HEK293 (cell line): ENCODE measurements around the gene APOL5.

Experiments
- CTCF ChIA-PET: fragments of 350-600 bp; formaldehyde crosslinking; extraction: SDS; loops from one replicate; lab custom pipeline; 2021; ENCODE audit warnings: antibody characterized with exemption; lab: Yijun Ruan, JAX
- POLR2A ChIA-PET: fragments of 300-600 bp; formaldehyde crosslinking; extraction: SDS; loops from one replicate; lab custom pipeline; 2020; ENCODE audit warnings: antibody characterized with exemption, inconsistent platforms; lab: Yijun Ruan, JAX
- H3K27ac ChIP-seq: fragments of 200-500 bp; sonication (Bioruptor generic); 2 replicates; pipeline ENCODE4 v1.5.1; 2014; ENCODE audit warnings: low read depth, low read length, control low read depth, inconsistent platforms; ENCODE audit errors: extremely low read depth
- H3K36me3 ChIP-seq, 2 experiments: fragments of 200-500 bp in 1 of 2; sonication (Bioruptor generic) in 1 of 2; 1 replicate in 1 of 2; 2 replicates in 1 of 2; pipeline ENCODE4 v1.5.1; 2014 to 2017; ENCODE audit warnings: inconsistent platforms in 2 of 2, low read length in 2 of 2; ENCODE audit not compliant: control insufficient read depth in 2 of 2, insufficient read depth in 1 of 2
- H3K4me1 ChIP-seq: fragments of 200-500 bp; sonication (Bioruptor generic); 2 replicates; pipeline ENCODE4 v1.5.1; 2014; ENCODE audit warnings: mild to moderate bottlenecking, low read length, inconsistent platforms; ENCODE audit not compliant: control insufficient read depth, insufficient read depth
- H3K4me3 ChIP-seq: 2 replicates; pipeline ENCODE4 v1.5.1; 2011; ENCODE audit warnings: low read depth, mild to moderate bottlenecking, control low read depth, low read length, moderate library complexity
- H3K9me3 ChIP-seq: fragments of 200-500 bp; sonication (Bioruptor generic); 2 replicates; pipeline ENCODE4 v1.5.1; 2014; ENCODE audit warnings: low read depth, low read length, inconsistent platforms; ENCODE audit not compliant: control insufficient read depth, insufficient read depth
- BCL11A ChIP-seq: fragments of 450-650 bp; formaldehyde crosslinking; IDR thresholded peaks from 2 replicates; pipeline ENCODE4 v1.5.1; 2016; ENCODE audit warnings: low read depth, missing biosample characterization, missing genetic modification characterization
- GFI1B ChIP-seq: fragments of 450-650 bp; formaldehyde crosslinking; IDR thresholded peaks from 2 replicates; pipeline ENCODE4 v1.5.1; 2016; ENCODE audit warnings: missing biosample characterization, missing genetic modification characterization
- ZFHX2 ChIP-seq: fragments of 450-650 bp; formaldehyde crosslinking; conservative IDR thresholded peaks from 2 replicates; pipeline ENCODE4 v1.5.1; 2016; ENCODE audit warnings: missing biosample characterization, missing genetic modification characterization
- ZNF138 ChIP-seq: fragments of 450-650 bp; formaldehyde crosslinking; IDR thresholded peaks from 2 replicates; pipeline ENCODE4 v1.5.1; 2016; ENCODE audit warnings: missing biosample characterization, missing genetic modification characterization, borderline replicate concordance
- ZNF175 ChIP-seq: fragments of 450-650 bp; formaldehyde crosslinking; IDR thresholded peaks from 2 replicates; pipeline ENCODE4 v1.5.1; 2016; ENCODE audit warnings: missing biosample characterization, missing genetic modification characterization
- ZNF214 ChIP-seq: fragments of 450-650 bp; formaldehyde crosslinking; IDR thresholded peaks from 2 replicates; pipeline ENCODE4 v1.5.1; 2017; ENCODE audit warnings: missing biosample characterization, mild to moderate bottlenecking, missing genetic modification characterization, borderline replicate concordance
- ZNF510 ChIP-seq: fragments of 450-650 bp; formaldehyde crosslinking; IDR thresholded peaks from 2 replicates; pipeline ENCODE4 v1.5.1; 2018; ENCODE audit warnings: mild to moderate bottlenecking, missing genetic modification characterization, missing biosample characterization; ENCODE audit not compliant: insufficient replicate concordance
- ZNF561 ChIP-seq: fragments of 450-650 bp; IDR thresholded peaks from 2 replicates; pipeline ENCODE4 v1.5.1; 2018; ENCODE audit warnings: missing biosample characterization, missing genetic modification characterization, borderline replicate concordance
- ZNF76 ChIP-seq: fragments of 450-650 bp; formaldehyde crosslinking; IDR thresholded peaks from 2 replicates; pipeline ENCODE4; 2016; ENCODE audit warnings: low read depth, missing biosample characterization, missing genetic modification characterization, borderline replicate concordance
- ZNF837 ChIP-seq: fragments of 450-650 bp; formaldehyde crosslinking; IDR thresholded peaks from 2 replicates; pipeline ENCODE4 v1.5.1; 2016; ENCODE audit warnings: missing biosample characterization, missing genetic modification characterization
- ZNF843 ChIP-seq: fragments of 450-650 bp; formaldehyde crosslinking; IDR thresholded peaks from 2 replicates; pipeline ENCODE4 v1.5.1; 2016; ENCODE audit warnings: missing biosample characterization, missing genetic modification characterization
- TF ChIP-seq, protein P1 (sequence below): fragments of 450-650 bp; formaldehyde crosslinking; IDR thresholded peaks from 2 replicates; pipeline ENCODE4 v1.5.1; 2016; ENCODE audit warnings: missing biosample characterization, missing genetic modification characterization
- TF ChIP-seq, protein P2 (sequence below): sonication (generic); formaldehyde crosslinking; IDR thresholded peaks from 2 replicates; pipeline ENCODE4 v1.8.1; 2022; ENCODE audit warnings: mild to moderate bottlenecking, moderate library complexity, missing genetic modification reagents
- TF ChIP-seq, protein P3 (sequence below): fragments of 450-650 bp; formaldehyde crosslinking; IDR thresholded peaks from 2 replicates; pipeline ENCODE4 v1.5.1; 2016; ENCODE audit warnings: missing biosample characterization, missing genetic modification characterization
- TF ChIP-seq, protein P4 (sequence below): fragments of 450-650 bp; formaldehyde crosslinking; IDR thresholded peaks from 2 replicates; pipeline ENCODE4 v1.5.1; 2016; ENCODE audit warnings: missing biosample characterization, missing genetic modification characterization, borderline replicate concordance

The APOL5 gene

DNA sequence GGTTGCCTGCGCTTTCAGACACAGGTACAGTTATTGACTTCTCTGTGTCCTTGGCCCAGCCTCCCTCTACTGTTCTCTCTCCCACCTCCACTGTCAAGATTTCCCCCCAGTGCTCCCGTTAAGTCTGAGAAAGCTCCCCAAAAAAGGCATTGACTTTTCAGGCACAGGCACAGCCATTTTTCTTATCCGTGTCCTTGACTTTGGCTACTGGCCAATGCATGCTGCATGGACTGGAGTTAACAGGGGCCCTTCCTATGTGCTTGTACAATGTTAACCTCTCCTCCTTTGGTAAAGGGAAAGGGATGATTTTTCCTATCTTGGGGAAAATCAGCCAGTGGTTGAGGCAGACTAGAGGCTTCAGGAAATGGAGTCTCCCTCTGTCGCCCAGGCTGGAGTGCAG is 4.3 kb downstream of the APOL5 start:
- no peak for TF ChIP-seq ZNF138 (tag by site-specific recombination)
- no peak for TF ChIP-seq ZNF76 (tag by site-specific recombination)
- TF ChIP-seq, protein P1, sequence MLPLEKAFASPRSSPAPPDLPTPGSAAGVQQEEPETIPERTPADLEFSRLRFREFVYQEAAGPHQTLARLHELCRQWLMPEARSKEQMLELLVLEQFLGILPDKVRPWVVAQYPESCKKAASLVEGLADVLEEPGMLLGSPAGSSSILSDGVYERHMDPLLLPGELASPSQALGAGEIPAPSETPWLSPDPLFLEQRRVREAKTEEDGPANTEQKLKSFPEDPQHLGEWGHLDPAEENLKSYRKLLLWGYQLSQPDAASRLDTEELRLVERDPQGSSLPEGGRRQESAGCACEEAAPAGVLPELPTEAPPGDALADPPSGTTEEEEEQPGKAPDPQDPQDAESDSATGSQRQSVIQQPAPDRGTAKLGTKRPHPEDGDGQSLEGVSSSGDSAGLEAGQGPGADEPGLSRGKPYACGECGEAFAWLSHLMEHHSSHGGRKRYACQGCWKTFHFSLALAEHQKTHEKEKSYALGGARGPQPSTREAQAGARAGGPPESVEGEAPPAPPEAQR (tag by site-specific recombination): no peak
- TF ChIP-seq, protein P2, sequence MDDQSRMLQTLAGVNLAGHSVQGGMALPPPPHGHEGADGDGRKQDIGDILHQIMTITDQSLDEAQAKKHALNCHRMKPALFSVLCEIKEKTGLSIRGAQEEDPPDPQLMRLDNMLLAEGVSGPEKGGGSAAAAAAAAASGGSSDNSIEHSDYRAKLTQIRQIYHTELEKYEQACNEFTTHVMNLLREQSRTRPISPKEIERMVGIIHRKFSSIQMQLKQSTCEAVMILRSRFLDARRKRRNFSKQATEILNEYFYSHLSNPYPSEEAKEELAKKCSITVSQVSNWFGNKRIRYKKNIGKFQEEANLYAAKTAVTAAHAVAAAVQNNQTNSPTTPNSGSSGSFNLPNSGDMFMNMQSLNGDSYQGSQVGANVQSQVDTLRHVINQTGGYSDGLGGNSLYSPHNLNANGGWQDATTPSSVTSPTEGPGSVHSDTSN (CRISPR knock-in tag): no peak
- TF ChIP-seq, protein P3, sequence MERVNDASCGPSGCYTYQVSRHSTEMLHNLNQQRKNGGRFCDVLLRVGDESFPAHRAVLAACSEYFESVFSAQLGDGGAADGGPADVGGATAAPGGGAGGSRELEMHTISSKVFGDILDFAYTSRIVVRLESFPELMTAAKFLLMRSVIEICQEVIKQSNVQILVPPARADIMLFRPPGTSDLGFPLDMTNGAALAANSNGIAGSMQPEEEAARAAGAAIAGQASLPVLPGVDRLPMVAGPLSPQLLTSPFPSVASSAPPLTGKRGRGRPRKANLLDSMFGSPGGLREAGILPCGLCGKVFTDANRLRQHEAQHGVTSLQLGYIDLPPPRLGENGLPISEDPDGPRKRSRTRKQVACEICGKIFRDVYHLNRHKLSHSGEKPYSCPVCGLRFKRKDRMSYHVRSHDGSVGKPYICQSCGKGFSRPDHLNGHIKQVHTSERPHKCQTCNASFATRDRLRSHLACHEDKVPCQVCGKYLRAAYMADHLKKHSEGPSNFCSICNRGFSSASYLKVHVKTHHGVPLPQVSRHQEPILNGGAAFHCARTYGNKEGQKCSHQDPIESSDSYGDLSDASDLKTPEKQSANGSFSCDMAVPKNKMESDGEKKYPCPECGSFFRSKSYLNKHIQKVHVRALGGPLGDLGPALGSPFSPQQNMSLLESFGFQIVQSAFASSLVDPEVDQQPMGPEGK (tag by site-specific recombination): no peak
- no peak for TF ChIP-seq ZNF837 (tag by site-specific recombination)
- TF ChIP-seq BCL11A (tag by site-specific recombination): no peak
- no peak for TF ChIP-seq ZNF843 (tag by site-specific recombination)
- TF ChIP-seq, protein P4, sequence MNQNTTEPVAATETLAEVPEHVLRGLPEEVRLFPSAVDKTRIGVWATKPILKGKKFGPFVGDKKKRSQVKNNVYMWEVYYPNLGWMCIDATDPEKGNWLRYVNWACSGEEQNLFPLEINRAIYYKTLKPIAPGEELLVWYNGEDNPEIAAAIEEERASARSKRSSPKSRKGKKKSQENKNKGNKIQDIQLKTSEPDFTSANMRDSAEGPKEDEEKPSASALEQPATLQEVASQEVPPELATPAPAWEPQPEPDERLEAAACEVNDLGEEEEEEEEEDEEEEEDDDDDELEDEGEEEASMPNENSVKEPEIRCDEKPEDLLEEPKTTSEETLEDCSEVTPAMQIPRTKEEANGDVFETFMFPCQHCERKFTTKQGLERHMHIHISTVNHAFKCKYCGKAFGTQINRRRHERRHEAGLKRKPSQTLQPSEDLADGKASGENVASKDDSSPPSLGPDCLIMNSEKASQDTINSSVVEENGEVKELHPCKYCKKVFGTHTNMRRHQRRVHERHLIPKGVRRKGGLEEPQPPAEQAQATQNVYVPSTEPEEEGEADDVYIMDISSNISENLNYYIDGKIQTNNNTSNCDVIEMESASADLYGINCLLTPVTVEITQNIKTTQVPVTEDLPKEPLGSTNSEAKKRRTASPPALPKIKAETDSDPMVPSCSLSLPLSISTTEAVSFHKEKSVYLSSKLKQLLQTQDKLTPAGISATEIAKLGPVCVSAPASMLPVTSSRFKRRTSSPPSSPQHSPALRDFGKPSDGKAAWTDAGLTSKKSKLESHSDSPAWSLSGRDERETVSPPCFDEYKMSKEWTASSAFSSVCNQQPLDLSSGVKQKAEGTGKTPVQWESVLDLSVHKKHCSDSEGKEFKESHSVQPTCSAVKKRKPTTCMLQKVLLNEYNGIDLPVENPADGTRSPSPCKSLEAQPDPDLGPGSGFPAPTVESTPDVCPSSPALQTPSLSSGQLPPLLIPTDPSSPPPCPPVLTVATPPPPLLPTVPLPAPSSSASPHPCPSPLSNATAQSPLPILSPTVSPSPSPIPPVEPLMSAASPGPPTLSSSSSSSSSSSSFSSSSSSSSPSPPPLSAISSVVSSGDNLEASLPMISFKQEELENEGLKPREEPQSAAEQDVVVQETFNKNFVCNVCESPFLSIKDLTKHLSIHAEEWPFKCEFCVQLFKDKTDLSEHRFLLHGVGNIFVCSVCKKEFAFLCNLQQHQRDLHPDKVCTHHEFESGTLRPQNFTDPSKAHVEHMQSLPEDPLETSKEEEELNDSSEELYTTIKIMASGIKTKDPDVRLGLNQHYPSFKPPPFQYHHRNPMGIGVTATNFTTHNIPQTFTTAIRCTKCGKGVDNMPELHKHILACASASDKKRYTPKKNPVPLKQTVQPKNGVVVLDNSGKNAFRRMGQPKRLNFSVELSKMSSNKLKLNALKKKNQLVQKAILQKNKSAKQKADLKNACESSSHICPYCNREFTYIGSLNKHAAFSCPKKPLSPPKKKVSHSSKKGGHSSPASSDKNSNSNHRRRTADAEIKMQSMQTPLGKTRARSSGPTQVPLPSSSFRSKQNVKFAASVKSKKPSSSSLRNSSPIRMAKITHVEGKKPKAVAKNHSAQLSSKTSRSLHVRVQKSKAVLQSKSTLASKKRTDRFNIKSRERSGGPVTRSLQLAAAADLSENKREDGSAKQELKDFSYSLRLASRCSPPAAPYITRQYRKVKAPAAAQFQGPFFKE (tag by site-specific recombination): no peak
- no peak for TF ChIP-seq ZFHX2 (tag by site-specific recombination)
- no peak for TF ChIP-seq ZNF561 (tag by site-specific recombination)
- no peak for TF ChIP-seq ZNF214 (tag by site-specific recombination)
- no peak for TF ChIP-seq ZNF175 (tag by site-specific recombination)
- no peak for TF ChIP-seq ZNF510 (tag by site-specific recombination)
- no peak for TF ChIP-seq GFI1B (tag by site-specific recombination)
- no peak overlapping the region for H3K4me3 ChIP-seq
- no peaks in the 10 kb centered on the region for H3K36me3 ChIP-seq
- CTCF ChIA-PET: interaction anchor here (0.5 kb wide), 1 partner anchor 189 kb away, joined by 3 read pairs; no protein-coding TSS in a partner anchor
- no peak overlapping the region for H3K27ac ChIP-seq
- POLR2A ChIA-PET: no interaction called here
- H3K9me3 ChIP-seq: no peaks in the 10 kb centered on the region
- H3K4me1 ChIP-seq: no peaks in the 10 kb centered on the region
